K562 (cell line): ENCODE data around the gene B4GALNT4. TPM values are rescaled to one million over a fixed set of nuclear protein-coding genes. Genes with fewer than 3 reads are reported as not detected.

Experiments
- DDX20 ChIP-seq: fragments of 450-650 bp; IDR thresholded peaks from 2 replicates; pipeline ENCODE4 v1.6.1; 2016; ENCODE audit warnings: missing genetic modification characterization, low read depth, mild to moderate bottlenecking, missing compliant biosample characterization, moderate library complexity
- E2F3 ChIP-seq: fragments of 250-450 bp; sonication (Bioruptor Pico); IDR thresholded peaks from 2 replicates; pipeline ENCODE4 v1.4.0; 2020; ENCODE audit warnings: mild to moderate bottlenecking
- ELF1 ChIP-seq: fragments of 200-800 bp; sonication (Bioruptor generic); IDR thresholded peaks from 2 replicates; pipeline ENCODE4 v1.6.1; 2016; ENCODE audit warnings: missing genetic modification characterization, missing compliant biosample characterization
- FOS ChIP-seq: IDR thresholded peaks from 3 replicates; pipeline ENCODE4 v1.6.1; 2011; ENCODE audit not compliant: insufficient read length; ENCODE audit errors: extremely low read depth
- HNRNPL ChIP-seq: fragments of 200-400 bp; formaldehyde crosslinking; IDR thresholded peaks from 2 replicates; pipeline ENCODE4 v1.6.1; 2017; ENCODE audit warnings: low read depth, mild to moderate bottlenecking, low read length
- JUND ChIP-seq, 2 experiments: IDR thresholded peaks; 2 replicates in 1 of 2; 3 replicates in 1 of 2; pipeline ENCODE4 v1.6.1; 2011; ENCODE audit warnings: borderline replicate concordance in 2 of 2, low read depth in 2 of 2, low read length in 2 of 2, improper control_type of control experiment in 1 of 2, missing biosample characterization in 1 of 2, missing genetic modification characterization in 1 of 2, missing genetic modification reagents in 1 of 2
- MYNN ChIP-seq, 2 experiments: sonication (generic); formaldehyde crosslinking in 1 of 2; IDR thresholded peaks; 2 replicates each; pipeline versions ENCODE4 v1.5.0 to v1.6.1; 2016 to 2020; ENCODE audit warnings: antibody characterized with exemption in 1 of 2, missing genetic modification reagents in 1 of 2
- NFIC ChIP-seq: fragments of 450-650 bp; IDR thresholded peaks from 2 replicates; pipeline ENCODE4 v1.6.1; 2017; ENCODE audit warnings: mild to moderate bottlenecking, inconsistent platforms
- NR4A1 ChIP-seq, 2 experiments: fragments of 250-450 bp in 1 of 2; fragments of 450-650 bp in 1 of 2; sonication (Bioruptor Pico) in 1 of 2; IDR thresholded peaks; 2 replicates each; pipeline versions ENCODE4 v1.4.0 to v1.6.1; 2016 to 2020; ENCODE audit warnings: mild to moderate bottlenecking in 2 of 2, missing compliant biosample characterization in 1 of 2, missing genetic modification characterization in 1 of 2, moderate library complexity in 1 of 2
- NUFIP1 ChIP-seq: fragments of 450-650 bp; IDR thresholded peaks from 2 replicates; pipeline ENCODE4 v1.6.1; 2018; ENCODE audit not compliant: partially characterized antibody
- POLR2G ChIP-seq: fragments of 200-400 bp; formaldehyde crosslinking; IDR thresholded peaks from 2 replicates; pipeline ENCODE4 v1.6.1; 2017; ENCODE audit warnings: low read depth, mild to moderate bottlenecking, antibody characterized with exemption, low read length, moderate library complexity
- SPI1 ChIP-seq: IDR thresholded peaks from 2 replicates; pipeline ENCODE4 v1.6.1; 2011; ENCODE audit warnings: low read depth, low read length, control low read depth, borderline replicate concordance
- ZEB2 ChIP-seq: fragments of 450-650 bp; IDR thresholded peaks from 2 replicates; pipeline ENCODE4 v1.6.1; 2016
- ZNF695 ChIP-seq: fragments of 450-650 bp; formaldehyde crosslinking; IDR thresholded peaks from 2 replicates; pipeline ENCODE4 v1.4.0; 2020; ENCODE audit warnings: mild to moderate bottlenecking, moderate library complexity
- polyA plus RNA-seq, 8 experiments: library from polyadenylated mRNA; depleted of rRNA in 4 of 8; stranded (reverse) in 5 of 8; unstranded in 3 of 8; fragments of >200 nt; fragmentation: Nextera tagmentation in 2 of 8; fragmentation: Illumina TruSeq in 1 of 8; extraction: Ambion mirVana in 2 of 8; extraction: Trizol in 1 of 8; gene quantifications; 2 replicates each; pipeline versions ENCODE4 v1.2.1 to v1.2.3, GENCODE V29; 2011 to 2014; ENCODE audit warnings: inconsistent platforms in 1 of 8, missing spikeins in 1 of 8
- total RNA-seq, 7 experiments: library from RNA; depleted of rRNA in 6 of 7; stranded (reverse); fragments of >200 nt in 6 of 7; fragmentation: Illumina TruSeq in 2 of 7; extraction: Trizol in 2 of 7; gene quantifications; 2 replicates each; pipeline versions ENCODE4 v1.2.1 to v1.2.3, GENCODE V29; 2011 to 2021; ENCODE audit warnings: low replicate concordance in 1 of 7
- TF ChIP-seq, protein P1 (sequence below): fragments of 250-450 bp; sonication (Bioruptor Pico); IDR thresholded peaks from 2 replicates; pipeline ENCODE4 v1.5.0; 2021; ENCODE audit warnings: mild to moderate bottlenecking, moderate library complexity
- TF ChIP-seq, protein P2 (sequence below): fragments of 200-800 bp; sonication (Bioruptor generic); IDR thresholded peaks from 2 replicates; pipeline ENCODE4 v1.6.1; 2017; ENCODE audit warnings: missing genetic modification characterization, missing compliant biosample characterization
- TF ChIP-seq, protein P3 (sequence below): fragments of 250-450 bp; sonication (Bioruptor Pico); IDR thresholded peaks from 2 replicates; pipeline ENCODE4 v1.9.0; 2021; ENCODE audit warnings: mild to moderate bottlenecking, inconsistent platforms
- TF ChIP-seq, protein P4 (sequence below): sonication (generic); formaldehyde crosslinking; IDR thresholded peaks from 2 replicates; pipeline ENCODE4 v1.8.0; 2022; ENCODE audit warnings: mild to moderate bottlenecking, missing genetic modification reagents

The B4GALNT4 gene
- total and polyA plus RNA-seq, 9 of the 15 experiments (the other 6 are each of a cell fraction or from before 2014, with no cell fraction given), result 0.20 to 37.1 (median 10.8) TPM; not detected in 1

DNA sequence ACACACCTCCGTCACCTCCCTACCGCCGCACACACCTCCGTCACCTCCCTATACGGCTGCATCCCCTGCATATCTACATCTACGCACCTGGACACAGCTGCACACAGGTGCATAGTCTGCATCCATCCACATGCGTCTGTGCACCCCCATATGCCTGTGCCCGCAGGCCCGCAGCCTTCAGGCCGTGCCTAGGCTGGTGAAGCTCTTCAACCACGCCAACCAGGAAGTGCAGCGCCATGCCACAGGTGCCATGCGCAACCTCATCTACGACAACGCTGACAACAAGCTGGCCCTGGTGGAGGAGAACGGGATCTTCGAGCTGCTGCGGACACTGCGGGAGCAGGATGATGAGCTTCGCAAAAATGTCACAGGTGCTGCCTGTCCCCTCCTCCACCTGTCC is 29.5 kb downstream of the B4GALNT4 start (continued):
- TF ChIP-seq, protein P1, sequence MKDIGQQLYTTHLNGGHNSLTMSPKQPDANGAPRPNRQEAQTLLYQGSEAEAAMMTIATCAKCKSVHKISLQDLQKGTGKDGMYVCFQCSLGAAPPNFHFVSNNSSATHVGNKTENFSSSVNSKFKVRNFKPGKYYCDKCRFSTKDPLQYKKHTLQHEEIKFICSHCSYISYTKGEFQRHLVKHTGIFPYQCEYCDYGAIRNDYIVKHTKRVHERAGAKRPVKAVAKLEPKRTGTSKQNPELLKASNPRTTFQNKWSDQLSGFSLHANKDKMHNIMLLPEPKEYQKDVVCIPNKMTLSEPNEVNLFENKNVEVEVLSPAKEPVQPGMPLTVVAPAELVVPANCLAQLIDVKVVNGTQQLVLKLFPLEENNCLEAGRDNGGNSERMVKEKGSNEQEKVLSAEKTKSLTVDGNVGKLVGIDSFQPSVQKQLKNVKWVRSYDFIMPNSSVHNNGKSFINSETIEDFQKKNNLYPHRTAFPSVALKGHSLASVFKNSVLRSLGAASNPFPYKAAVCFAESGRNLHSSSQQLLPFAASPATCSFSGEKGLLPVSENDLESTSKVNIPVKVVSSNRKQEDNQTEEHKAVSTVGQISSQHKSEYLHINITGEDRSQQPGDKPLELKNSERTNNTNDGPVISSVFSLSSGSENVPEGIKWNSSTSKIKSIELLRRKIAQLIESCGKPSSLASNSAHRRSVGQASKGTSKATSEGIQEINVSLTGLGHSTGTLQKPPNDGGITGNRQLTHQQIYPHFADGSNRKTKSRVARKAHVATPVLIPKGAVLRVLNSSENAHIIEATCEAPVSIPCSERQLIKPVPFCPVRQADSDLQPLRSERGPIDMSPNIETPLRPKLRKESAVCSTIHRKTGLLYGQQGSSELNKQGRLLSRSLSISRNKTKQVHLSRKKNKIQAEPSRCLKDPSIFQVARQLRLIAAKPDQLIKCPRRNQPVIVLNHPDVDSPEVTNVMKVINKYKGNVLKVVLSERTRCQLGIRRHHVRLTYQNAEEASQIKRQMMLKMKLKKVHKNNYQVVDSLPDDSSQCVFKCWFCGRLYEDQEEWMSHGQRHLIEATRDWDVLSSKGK (CRISPR knock-in tag), result no peak
- TF ChIP-seq HNRNPL, result peak; percentile 21; the same call in 1 of the 2 replicates
- TF ChIP-seq DDX20 (tag), result no peak
- peak; percentile 53; the same call in 1 of the 2 replicates for TF ChIP-seq POLR2G
- TF ChIP-seq ELF1, result no peak
- no peak for TF ChIP-seq JUND (IDR thresholded peaks at IDR 0.05; ENCODE audit: borderline replicate concordance, low read depth, low read length)
- TF ChIP-seq JUND (tag; IDR thresholded peaks at IDR 0.05; ENCODE audit: borderline replicate concordance, low read depth, low read length), result no peak
- no peak for TF ChIP-seq NR4A1 (CRISPR knock-in tag; IDR thresholded peaks at IDR 0.05)
- TF ChIP-seq NR4A1 (tag; IDR thresholded peaks at IDR 0.05), result no peak
- TF ChIP-seq MYNN (IDR thresholded peaks at IDR 0.05), result no peak
- no peak for TF ChIP-seq MYNN (CRISPR knock-in tag; IDR thresholded peaks at IDR 0.05)
- TF ChIP-seq, protein P2, sequence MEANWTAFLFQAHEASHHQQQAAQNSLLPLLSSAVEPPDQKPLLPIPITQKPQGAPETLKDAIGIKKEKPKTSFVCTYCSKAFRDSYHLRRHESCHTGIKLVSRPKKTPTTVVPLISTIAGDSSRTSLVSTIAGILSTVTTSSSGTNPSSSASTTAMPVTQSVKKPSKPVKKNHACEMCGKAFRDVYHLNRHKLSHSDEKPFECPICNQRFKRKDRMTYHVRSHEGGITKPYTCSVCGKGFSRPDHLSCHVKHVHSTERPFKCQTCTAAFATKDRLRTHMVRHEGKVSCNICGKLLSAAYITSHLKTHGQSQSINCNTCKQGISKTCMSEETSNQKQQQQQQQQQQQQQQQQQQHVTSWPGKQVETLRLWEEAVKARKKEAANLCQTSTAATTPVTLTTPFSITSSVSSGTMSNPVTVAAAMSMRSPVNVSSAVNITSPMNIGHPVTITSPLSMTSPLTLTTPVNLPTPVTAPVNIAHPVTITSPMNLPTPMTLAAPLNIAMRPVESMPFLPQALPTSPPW (CRISPR knock-in tag), result no peak
- 0 out of 2 replicates have a peak, but pooled peaks have one; percentile 52 for TF ChIP-seq ZEB2
- TF ChIP-seq E2F3, result no peak
- TF ChIP-seq, protein P3, sequence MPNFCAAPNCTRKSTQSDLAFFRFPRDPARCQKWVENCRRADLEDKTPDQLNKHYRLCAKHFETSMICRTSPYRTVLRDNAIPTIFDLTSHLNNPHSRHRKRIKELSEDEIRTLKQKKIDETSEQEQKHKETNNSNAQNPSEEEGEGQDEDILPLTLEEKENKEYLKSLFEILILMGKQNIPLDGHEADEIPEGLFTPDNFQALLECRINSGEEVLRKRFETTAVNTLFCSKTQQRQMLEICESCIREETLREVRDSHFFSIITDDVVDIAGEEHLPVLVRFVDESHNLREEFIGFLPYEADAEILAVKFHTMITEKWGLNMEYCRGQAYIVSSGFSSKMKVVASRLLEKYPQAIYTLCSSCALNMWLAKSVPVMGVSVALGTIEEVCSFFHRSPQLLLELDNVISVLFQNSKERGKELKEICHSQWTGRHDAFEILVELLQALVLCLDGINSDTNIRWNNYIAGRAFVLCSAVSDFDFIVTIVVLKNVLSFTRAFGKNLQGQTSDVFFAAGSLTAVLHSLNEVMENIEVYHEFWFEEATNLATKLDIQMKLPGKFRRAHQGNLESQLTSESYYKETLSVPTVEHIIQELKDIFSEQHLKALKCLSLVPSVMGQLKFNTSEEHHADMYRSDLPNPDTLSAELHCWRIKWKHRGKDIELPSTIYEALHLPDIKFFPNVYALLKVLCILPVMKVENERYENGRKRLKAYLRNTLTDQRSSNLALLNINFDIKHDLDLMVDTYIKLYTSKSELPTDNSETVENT (CRISPR knock-in tag), result no peak
- TF ChIP-seq, protein P4, sequence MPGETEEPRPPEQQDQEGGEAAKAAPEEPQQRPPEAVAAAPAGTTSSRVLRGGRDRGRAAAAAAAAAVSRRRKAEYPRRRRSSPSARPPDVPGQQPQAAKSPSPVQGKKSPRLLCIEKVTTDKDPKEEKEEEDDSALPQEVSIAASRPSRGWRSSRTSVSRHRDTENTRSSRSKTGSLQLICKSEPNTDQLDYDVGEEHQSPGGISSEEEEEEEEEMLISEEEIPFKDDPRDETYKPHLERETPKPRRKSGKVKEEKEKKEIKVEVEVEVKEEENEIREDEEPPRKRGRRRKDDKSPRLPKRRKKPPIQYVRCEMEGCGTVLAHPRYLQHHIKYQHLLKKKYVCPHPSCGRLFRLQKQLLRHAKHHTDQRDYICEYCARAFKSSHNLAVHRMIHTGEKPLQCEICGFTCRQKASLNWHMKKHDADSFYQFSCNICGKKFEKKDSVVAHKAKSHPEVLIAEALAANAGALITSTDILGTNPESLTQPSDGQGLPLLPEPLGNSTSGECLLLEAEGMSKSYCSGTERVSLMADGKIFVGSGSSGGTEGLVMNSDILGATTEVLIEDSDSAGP, result 0 out of 2 replicates have a peak, but pooled peaks have one; percentile 21
- no peak for TF ChIP-seq NFIC
- TF ChIP-seq ZNF695 (CRISPR knock-in tag), result no peak
- no peak for TF ChIP-seq FOS
- no peak for TF ChIP-seq SPI1
- no peak for TF ChIP-seq NUFIP1
